Measurements from ENCODE around the gene PLCB2.

Gene PLCB2

DNA sequence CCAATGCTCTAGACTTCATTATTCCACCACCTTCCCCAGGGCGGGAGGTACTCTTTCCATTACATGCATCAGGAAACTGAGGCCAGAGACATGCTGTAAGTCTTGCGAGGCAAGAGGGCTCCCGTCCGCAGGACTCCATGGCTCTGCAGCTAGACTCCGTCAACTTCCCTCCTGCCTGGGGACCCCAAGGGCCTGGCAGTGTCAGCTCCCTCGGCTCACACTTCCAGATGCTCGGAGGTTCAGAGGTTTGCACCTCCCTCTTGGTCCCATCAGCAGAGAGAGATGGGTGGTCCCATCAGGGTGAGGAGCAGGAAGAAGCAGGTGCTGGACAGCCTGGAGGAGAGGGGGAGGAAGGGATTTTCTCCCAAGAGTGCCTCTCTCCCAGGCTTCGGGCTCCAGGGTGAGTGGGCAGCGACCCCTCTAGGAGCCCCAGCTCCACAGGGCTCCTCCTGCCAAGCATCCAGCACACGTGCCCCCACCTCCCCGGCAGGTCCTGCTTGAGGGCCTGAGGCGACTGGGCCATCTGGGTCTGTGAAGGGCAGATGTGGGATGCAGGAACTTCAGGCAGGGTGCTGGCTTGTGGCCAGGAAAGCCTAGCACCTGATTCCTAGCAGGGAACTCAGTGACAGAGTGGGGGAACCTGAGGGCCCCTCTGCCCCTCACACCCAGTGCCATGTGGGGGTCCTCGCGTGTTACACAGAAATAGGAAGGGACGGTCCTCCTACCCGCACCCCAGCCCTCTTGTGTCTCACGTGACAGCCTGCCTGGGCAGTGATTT lies 59.5 kb downstream of the PLCB2 start:
- DNase-seq = no peak

DNA sequence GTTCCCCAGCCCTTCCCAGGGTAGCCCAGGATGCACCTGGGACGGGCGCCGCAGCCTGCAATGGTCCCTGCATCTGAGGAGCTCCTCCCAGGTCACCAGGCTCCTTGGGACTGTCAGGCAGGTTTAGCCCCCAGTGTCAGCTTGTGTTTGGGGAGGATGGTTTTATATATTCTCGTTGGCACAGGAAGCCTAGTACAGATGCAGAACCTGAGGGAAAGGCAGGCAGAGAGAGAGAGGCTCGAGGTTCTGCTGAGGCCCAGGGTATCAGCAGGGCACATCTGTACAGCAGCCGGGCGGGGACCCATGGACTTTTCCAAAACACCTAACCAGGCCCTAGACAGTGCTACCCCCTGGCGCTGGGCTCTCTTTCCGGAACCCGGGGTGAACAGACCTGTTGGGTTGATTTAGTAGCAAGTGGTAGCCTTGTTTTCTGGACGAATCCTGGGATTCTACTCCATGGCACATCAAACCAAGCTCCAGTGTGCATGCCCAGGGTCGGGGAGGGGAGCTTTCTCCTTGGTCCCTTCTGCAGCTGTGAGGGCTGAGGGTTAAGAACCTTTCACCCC lies 60.2 kb downstream of the PLCB2 start:
- DNase-seq = no peak

DNA sequence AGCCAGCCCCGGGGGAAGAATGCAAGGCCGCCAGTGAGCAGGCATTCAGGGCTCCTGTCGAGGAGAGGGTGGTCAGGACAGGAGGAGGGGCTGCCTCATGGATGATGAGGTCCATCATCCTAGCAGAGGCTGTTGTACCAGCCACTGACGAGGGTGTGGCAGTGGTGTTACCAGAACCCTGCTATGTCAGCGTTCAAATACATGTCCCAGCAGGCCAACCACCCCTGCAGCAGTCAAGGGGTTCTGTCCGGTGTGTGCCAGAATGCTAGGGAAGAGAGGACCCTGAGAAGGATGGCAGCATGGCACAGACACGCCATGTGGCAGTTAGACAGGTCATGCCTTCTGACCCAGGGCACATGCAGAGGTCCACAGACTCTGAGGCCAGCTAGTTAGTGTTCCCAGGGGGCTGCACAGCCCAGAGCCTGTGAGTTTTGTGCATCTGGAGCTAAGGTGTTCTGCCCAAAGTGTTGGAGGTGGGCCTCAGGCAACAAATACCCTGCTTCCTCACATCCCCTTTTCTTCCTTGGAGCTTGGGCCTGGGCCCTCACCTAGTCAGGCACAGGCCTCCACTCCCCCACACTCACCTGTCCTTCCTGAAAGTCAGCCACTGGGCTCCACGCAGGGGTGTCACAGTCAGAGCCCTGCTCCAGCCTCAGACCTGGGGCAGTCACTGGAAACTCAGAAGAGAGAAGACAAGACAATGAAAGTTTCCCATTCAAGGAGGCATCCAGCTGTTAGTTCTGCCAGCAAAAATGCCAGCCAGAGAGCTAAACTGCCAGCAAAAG lies 61.0 kb downstream of the PLCB2 start:
- no peak for DNase-seq

DNA sequence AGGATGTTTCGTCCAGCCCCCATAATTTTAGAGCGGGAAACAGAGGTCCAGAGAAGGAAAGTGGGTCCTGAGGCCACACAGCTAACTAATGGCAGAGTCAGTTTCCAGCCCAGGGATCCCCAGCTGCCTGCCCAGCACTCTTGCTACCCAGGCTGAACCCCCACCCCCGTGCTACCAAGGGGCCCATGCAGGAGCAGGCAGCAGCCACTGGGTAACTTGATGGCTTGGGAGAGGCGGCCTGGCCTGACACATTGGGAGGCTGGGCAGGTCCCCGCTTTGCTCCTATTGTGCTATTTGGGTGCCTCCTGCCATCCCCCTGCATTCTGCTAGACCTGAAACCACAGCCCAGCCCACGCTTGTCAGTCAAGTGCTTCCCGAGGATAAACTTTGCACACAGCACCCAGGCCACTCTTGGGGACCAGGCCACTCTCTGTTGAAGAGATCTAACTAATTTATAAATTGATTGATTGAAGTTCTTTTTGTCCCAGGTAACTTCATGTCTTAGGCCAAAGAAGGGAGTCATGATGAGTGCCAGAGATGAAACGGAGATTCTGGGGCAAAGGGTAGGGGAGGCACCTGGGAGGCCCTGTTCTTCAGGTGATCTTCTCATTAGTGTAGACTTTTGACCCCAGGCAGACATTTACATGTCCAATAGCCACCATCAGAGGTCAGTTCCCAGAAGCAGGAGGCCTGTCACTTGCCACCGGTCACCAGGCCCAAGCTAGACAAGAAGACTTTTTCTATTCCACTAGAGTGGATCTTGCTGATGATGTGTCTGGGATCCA lies 61.9 kb downstream of the PLCB2 start:
- no peak for DNase-seq

DNA sequence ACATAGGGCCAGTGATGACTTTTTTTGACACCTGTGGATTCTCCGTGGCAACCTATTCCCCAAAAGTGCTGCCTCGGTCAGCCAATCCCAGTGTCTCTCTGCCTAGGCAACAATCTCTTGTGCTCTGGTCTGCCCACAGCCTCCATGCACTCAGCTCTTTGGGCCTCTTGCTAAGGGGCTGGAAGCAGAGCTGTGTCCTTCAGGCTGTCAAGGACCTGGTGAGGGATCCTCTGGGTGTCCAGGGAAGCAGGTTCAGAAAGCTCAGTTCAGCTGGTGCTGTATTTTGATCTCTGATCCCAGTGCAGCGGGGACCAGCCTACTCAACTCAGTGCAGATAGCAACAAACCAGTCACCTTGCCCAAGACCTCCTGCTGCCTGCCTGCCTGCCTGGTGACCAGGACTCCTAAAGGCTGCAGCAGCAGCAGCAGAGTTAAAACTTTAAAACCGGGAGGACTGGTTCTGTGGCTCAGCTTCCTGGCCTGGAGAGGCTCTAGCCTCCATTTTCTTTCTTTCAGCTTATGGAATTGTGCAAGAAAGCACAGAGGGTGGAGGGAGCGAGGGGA lies 62.7 kb downstream of the PLCB2 start:
- no peak for DNase-seq

DNA sequence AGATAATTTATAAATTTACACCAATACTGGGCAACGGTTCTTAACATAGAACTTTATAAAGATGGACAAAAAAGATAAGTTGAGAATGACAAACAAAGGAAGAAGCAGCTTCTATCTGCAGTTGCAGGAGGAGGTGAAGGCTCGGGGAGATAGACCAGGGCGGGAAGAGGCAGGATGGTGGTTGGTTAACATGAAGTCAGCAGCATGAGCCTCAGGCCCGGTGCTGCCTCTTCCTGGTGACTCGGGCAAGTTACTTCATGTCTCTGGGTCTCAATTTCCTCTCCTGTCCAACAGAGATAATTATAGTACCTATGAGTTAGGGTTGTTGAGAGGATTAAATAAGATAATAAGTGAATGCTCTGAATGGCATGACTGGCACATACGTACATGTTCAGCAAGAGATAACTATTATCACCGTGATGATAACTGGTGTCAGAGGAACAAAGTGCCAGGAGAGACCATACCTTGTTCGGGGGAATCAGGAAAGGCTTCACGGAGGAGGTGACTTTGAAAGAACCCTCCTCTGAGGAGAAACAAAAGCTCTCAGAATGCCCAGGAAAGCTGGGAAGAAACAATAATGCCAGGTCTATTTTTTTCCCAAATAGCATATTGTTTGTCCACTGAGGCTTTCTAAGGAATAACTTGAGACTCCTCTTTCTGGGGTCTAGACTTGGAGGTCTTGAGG lies 64.5 kb downstream of the PLCB2 start:
- no peak for DNase-seq

DNA sequence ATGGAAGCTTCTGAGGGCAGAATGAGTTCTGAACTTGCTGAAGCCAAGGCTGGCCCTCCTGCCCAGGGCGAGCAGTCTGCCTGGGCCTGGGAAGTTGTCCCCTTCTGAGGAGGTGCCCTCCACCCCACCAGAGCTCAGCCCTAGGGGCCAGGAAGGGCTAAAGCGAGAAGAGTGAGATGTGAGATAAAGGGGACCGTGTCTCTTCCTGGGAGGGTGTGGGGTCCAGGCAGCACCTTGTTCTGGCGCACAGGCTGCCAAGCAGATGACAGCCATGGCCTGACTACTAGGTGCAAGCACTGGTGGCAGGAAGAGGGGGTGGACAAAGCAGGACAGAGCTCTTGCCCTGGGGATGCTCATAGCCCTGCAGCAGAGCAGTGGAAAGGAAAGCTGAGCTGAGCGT lies 65.1 kb downstream of the PLCB2 start:
- no peak for DNase-seq

DNA sequence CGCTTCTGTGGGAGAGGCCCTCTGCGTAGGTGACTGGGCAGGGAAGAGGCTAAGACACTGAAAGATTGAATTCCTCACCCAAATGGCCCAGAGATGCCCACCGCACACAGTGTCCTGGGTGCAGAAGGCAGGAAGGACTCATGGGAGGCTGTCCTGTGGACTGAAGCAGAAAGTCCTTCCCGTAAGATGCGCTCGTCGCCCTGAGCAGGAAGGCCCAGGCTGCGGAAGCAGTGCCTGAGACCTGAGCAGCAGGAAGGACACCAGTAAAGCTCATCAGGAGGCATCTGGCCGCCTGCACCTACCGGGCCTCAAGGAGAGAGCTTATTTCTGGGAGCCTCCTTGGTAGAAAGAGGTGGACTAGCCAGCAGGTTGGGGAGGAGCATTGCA lies 65.5 kb downstream of the PLCB2 start:
- no peak for DNase-seq

DNA sequence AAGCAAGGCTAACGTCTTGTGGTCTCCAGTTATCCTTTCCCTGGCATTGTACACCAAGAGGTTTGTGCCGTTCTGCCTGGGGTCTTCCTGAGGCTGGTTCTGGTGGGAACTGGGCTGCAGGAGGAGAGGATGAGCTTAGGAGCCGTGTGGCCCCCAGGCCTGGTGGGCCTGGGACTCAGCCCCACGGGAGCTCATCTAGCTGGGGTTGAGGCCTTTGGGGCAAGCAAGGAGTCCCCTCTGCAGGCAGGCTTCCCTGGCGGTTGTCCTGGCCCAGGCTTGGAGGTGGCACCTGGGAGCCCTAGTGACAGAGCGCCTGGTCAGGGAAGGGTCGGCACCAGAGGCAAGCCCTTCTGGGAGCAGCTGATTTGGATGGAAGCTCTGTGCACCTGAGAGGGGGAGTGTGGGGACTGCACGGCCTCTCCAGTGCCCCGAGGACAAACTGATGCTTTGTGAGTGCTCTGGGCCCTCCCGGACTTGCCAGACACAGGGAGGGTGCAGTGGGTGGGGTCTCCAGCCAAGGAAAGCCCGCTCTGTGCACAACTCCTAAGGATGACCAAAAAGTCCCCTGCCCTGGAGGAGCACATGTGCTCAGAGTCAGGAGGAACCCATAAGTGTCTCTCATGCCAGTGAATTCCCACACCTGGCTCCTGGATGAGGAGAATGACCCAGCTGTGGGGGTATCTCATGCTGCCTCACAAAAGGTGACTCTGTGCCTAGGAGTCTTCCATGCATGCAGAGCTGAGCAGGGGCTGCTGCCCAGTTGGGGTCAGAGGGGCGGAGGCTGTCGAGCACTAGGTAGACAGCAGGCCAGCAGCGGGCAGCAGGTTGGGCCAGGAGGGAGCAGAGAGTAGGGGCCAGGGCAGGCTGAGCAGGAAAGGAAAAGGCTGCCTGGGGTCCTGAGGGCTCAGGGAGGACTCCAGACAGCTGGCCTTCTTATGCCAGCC lies 66.2 kb downstream of the PLCB2 start:
- DNase-seq = no peak

DNA sequence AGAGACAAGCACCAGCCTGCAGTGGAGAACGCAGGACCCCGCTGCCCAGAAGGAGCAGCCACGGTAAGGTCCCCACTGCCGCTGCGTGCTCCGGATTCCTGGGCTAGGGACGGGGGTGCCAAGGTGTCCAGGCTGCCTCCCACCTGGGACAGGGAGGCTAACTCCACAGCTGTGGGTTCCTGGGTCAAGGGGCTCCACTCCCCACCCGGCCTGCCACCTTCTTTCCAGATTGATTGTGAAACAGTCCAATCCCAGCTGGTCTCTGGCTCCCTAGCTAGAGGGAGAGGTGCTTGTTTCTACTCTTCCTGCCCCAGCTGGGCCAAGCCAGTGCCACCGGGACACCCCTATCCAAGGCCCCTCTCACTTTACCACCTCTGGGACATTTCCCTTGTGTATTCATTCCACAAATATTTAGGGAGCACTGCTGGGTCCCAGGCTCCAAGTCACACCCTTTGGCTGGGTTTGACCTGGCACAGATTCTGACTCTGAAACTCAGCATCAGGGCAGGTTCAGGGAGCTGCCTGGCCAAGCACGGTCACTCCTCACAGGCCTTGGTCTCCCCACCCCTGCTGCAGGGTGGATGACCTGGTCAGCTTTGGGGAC lies 67.0 kb downstream of the PLCB2 start:
- DNase-seq = no peak

DNA sequence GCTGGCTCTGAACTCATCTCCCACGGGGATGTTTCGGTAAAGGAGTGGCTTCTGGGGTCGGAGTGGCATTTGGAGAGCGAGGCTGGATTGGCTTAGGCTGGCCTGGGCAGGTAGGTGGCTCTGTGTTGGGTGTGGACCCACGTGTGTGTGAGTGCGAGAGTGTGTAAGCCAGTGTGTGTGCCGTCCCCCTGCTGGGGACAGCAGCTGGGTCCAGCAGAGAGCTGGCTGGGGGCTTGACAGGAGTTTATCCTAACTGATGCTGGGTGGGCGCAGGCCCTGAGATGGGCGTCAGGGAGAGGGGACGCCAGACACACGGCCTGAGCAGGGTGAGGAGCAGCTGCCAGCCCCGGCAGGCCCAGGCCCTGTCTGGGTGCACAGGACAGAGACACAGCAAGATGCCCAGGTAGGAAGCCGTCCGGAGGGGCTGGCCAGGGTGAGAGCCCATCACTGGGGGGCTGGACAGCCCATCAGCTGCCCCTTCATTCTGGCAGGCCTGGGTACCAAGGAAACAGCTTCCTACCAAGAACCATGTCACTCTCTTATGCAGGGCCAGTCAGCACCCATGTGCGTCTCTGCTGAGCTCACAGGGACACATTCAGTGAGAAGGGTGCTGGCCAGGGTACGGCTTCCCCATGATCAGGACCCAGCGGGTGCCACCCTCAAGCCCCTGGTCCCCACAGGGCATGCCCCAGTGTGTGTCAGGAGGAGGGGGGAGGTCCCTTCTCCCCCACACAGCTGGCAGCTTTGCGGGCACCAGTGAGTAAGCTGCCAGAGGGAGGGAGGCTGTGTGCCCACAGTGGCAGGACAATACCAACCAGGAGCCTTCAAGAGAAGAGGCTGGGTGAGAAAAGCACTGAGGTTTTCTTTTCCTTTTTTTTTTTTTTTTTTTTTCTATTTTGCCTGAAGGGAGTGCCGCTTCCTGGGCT lies 67.8 kb downstream of the PLCB2 start:
- no peak for DNase-seq

DNA sequence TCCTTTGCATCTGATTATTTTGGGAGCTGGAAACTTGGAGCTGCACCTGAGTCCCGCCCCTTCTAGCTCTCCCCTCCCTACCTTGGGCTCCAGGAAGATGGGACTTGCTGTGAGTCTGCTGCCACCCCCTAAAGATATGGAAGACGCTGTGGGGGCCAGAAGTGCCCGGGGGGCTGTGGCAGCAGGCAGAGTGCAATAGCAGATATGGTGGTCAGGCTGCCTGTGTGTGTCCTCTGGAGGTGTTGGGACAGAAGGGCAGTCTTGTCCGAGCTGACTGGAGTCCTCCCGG lies 68.4 kb downstream of the PLCB2 start:
- DNase-seq = no peak

DNA sequence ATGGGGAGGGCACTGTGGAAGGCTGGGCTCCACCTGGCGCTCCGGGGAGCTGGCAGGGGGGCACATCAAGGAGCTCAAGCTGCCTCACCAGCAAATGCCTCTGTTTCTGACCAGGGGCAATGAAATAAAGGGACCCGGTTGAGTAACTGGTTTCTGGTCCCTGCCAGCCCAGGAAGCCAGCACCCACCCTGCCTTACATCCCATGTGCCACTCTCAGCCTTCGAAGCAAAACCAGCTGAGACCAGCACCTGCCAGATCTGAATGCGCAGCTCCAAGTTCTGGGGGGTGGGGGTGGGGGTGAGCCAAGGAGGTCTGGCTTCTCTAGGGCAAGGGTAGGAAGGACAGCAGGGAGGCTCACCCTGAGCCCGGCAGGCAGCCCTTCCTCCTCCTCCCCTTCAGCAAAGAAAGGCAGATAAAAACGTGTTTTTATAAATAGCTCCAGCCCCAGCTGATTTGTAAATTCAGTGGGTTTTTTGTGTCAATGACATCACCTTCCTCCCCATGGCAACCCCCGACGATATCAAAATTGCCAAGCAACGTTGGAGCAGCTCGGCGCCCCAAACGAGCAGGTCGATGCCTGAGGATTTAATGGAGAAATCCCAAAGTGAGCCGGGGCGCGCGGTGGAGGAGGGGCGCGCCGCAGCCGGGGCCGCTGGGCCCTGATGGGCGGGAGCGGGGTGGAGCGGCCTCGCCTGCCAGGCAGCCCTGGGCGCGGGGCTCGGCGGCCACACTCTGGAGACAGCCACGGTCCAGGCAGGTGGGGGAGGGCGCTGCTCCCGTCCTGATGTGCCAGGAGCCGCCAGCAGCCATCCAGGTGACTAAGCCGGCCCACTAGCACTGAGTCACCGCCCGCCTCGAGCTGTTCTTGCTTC lies 69.0 kb downstream of the PLCB2 start, which contains the start of gene PAK6:
TSS of gene PAK6 (plus strand) at position 532 of the 872 bp plus-strand sequence. CDS start 25,723 bp downstream, outside the sequence.
- peak; percentile 50 to 55 for DNase-seq

Data from activated CD4-positive, alpha-beta T cell treated with anti-CD3 and anti-CD28 coated beads, Interleukin-2, amount 50 U/mL, for 48 hours (primary cell).